Uterus (tissue), 4 donors: ENCODE data around the gene PLEKHJ1. TPM values are rescaled to one million over a fixed set of nuclear protein-coding genes. Genes with fewer than 3 reads are reported as not detected.

ENCODE experiments used
- microRNA counts, 2 donors: library from miRNA; unstranded; fragments of <30 nt; microRNA quantifications; one replicate each; lab custom pipeline; 2016 to 2017
- microRNA-seq: library from miRNA; unstranded; fragments of <30 nt; microRNA quantifications from one replicate; pipeline ENCODE4, GENCODE V29; 2016; ENCODE audit warnings: borderline microRNAs expressed, borderline replicate concordance
- small RNA-seq: library from RNA; depleted of rRNA; stranded (forward); fragments of <200 nt; gene quantifications from one replicate; pipeline ENCODE3, GENCODE V24; 2016
- total RNA-seq, 4 donors: library from RNA; depleted of rRNA in 3 of 4; stranded (reverse); fragments of >200 nt in 3 of 4; gene quantifications; one replicate each; pipeline versions ENCODE4 v1.1.0 to v1.2.4, GENCODE V29; 2014 to 2023
- donor health status: DM: yes; HTN: yes; CAD: no.

The PLEKHJ1 gene
- total RNA-seq, 4 donors from 2014 or later = 5.9 to 56.7 (median 30.1) TPM

MicroRNAs encoded within 50 kb of the gene (microRNA counts, 767-probe panel; counts per million panel counts)
- microRNA hsa-miR-1227 (lab: Ali Mortazavi, UCI) = 0 counts per million in 2 donors

Small RNAs within 50 kb of the gene (microRNA-seq; reads per million reads assigned to microRNA genes)
- gene MIR1227 = not detected
- not detected for gene MIR4321

Small RNAs within 50 kb of the gene (small RNA-seq; reads per million reads assigned to genes)
- gene MIR1227 = not detected

Other genes with a start within 250 kb of the PLEKHJ1 start
- gene BTBD2, start 220.6 kb downstream of the PLEKHJ1 start, total RNA-seq = 100 to 1,000 TPM in 1 of 4 donors, 10 to 100 TPM in 3; 48.2 to 105 (median 61.8) TPM
- 100 to 1,000 TPM in 2 of 4 donors, 10 to 100 TPM in 2; 34.6 to 155 (median 81.7) TPM for gene MKNK2, start 185.1 kb downstream of the PLEKHJ1 start, total RNA-seq
- 10 to 100 TPM; 10.2 to 81.4 (median 20.7) TPM for gene MOB3A, start 140.0 kb downstream of the PLEKHJ1 start, total RNA-seq
- 10 to 100 TPM in 1 of 4 donors, 1 to 10 TPM in 3; 1.5 to 86.1 (median 5.7) TPM for gene IZUMO4, start 139.4 kb downstream of the PLEKHJ1 start, total RNA-seq
- 10 to 100 TPM; 33.8 to 97.5 (median 49.8) TPM for gene AP3D1, start 84.8 kb downstream of the PLEKHJ1 start, total RNA-seq
- gene DOT1L, start 72.4 kb downstream of the PLEKHJ1 start, total RNA-seq = 10 to 100 TPM in 2 of 4 donors, 1 to 10 TPM in 2; 3.2 to 45.3 (median 10.0) TPM
- 100 to 1,000 TPM in 1 of 4 donors, 10 to 100 TPM in 3; 33.2 to 107 (median 50.6) TPM for gene SF3A2, start 495 bp upstream of the PLEKHJ1 start, total RNA-seq
- 1 to 10 TPM in 1 of 4 donors, under 1 TPM in 1, not detected in 2; 0.35 to 3.5 TPM for gene AMH, start 13.0 kb upstream of the PLEKHJ1 start, total RNA-seq
- not detected for gene JSRP1, start 20.1 kb upstream of the PLEKHJ1 start, total RNA-seq
- under 1 TPM in 2 of 4 donors, not detected in 2; 0.26 to 0.40 TPM for gene PEAK3, start 45.8 kb upstream of the PLEKHJ1 start, total RNA-seq
- gene LINGO3, start 71.8 kb upstream of the PLEKHJ1 start, total RNA-seq = not detected
- 100 to 1,000 TPM in 3 of 4 donors, 10 to 100 TPM in 1; 51.8 to 186 (median 142) TPM for gene LSM7, start 92.3 kb upstream of the PLEKHJ1 start, total RNA-seq
- 10 to 100 TPM; 14.3 to 58.5 (median 31.5) TPM for gene SPPL2B, start 92.4 kb upstream of the PLEKHJ1 start, total RNA-seq
- gene TMPRSS9, start 123.9 kb upstream of the PLEKHJ1 start, total RNA-seq = under 1 TPM in 1 of 4 donors, not detected in 3; 0.69 TPM
- 10 to 100 TPM in 3 of 4 donors, 1 to 10 TPM in 1; 6.5 to 53.8 (median 31.9) TPM for gene TIMM13, start 191.3 kb upstream of the PLEKHJ1 start, total RNA-seq
- 10 to 100 TPM; 10.3 to 75.7 (median 17.1) TPM for gene LMNB2, start 220.6 kb upstream of the PLEKHJ1 start, total RNA-seq
- 10 to 100 TPM; 17.6 to 68.2 (median 38.0) TPM for gene GADD45B, start 239.8 kb upstream of the PLEKHJ1 start, total RNA-seq